Common myeloid progenitor, CD34-positive (primary cell): Measurements from ENCODE around the gene TMEM92.
"Not testable (repeated sequence)": the region's sequence is repeated elsewhere in the genome, so short reads cannot be mapped to it uniquely, and the experiment has no call there.

Source experiments
- CTCF ChIA-PET: fragments of 350-600 bp; sonication (Branson Sonifier 250); formaldehyde crosslinking; loops from one replicate; lab custom pipeline; 2021; ENCODE audit warnings: antibody characterized with exemption; lab: Charles Lee
- POLR2A ChIA-PET: fragments of 350-600 bp; sonication (Branson Sonifier 250); formaldehyde crosslinking; loops from one replicate; lab custom pipeline; 2021; ENCODE audit warnings: antibody characterized with exemption; lab: Charles Lee
- DNase-seq, 3 donors: peaks; one replicate each; pipeline versions ENCODE4 v3.0.0 to v3.0.0-alpha.2; 2013
- H3K27ac ChIP-seq, 2 experiments: 1 replicate in 1 of 2; 2 replicates in 1 of 2; pipeline ENCODE4 v1.7.0; 2013; ENCODE audit warnings: inconsistent platforms in 2 of 2, low read length in 2 of 2, mild to moderate bottlenecking in 2 of 2, low read depth in 1 of 2, moderate library complexity in 1 of 2; ENCODE audit not compliant: severe bottlenecking in 2 of 2, insufficient read depth in 1 of 2, poor library complexity in 1 of 2
- H3K27me3 ChIP-seq, 5 experiments: replicated peaks in 2 of 5; 1 replicate in 3 of 5; 2 replicates in 2 of 5; pipeline versions ENCODE4 v1.6.1 to v1.7.0; 2013; ENCODE audit warnings: low read length in 4 of 5, mild to moderate bottlenecking in 2 of 5, moderate library complexity in 2 of 5, inconsistent platforms in 1 of 5; ENCODE audit not compliant: insufficient read depth in 5 of 5, control insufficient read depth in 4 of 5
- H3K36me3 ChIP-seq, 4 experiments: 1 replicate in 2 of 4; 2 replicates in 2 of 4; pipeline versions ENCODE4 v1.6.1 to v1.7.0; 2013; ENCODE audit warnings: low read length in 3 of 4, control low read depth in 1 of 4, mild to moderate bottlenecking in 1 of 4; ENCODE audit not compliant: control insufficient read depth in 4 of 4, insufficient read depth in 4 of 4
- H3K4me1 ChIP-seq, 4 experiments: 1 replicate in 3 of 4; 2 replicates in 1 of 4; pipeline versions ENCODE4 v1.6.1 to v1.7.1; 2013; ENCODE audit warnings: low read length in 3 of 4, mild to moderate bottlenecking in 3 of 4, control low read depth in 1 of 4, inconsistent platforms in 1 of 4, moderate library complexity in 1 of 4; ENCODE audit not compliant: control insufficient read depth in 4 of 4, insufficient read depth in 4 of 4; ENCODE audit errors: control extremely low read depth in 1 of 4
- H3K4me3 ChIP-seq, 7 experiments: 1 replicate in 4 of 7; 2 replicates in 3 of 7; pipeline versions ENCODE4 v1.5.1 to v1.7.0; 2013; ENCODE audit warnings: mild to moderate bottlenecking in 7 of 7, low read length in 6 of 7, moderate library complexity in 6 of 7, inconsistent platforms in 2 of 7, low read depth in 2 of 7, control low read depth in 1 of 7; ENCODE audit not compliant: insufficient read depth in 4 of 7, control insufficient read depth in 1 of 7; ENCODE audit errors: extremely low read depth in 1 of 7
- H3K9me3 ChIP-seq, 5 experiments: 1 replicate in 4 of 5; 2 replicates in 1 of 5; pipeline versions ENCODE4 v1.6.1 to v1.7.1; 2013; ENCODE audit warnings: low read length in 4 of 5, mild to moderate bottlenecking in 2 of 5, inconsistent platforms in 1 of 5, low read depth in 1 of 5, moderate library complexity in 1 of 5; ENCODE audit not compliant: control insufficient read depth in 4 of 5, insufficient read depth in 2 of 5; ENCODE audit errors: control extremely low read depth in 1 of 5
- WGBS: methylation state at CpG from one replicate; pipeline ENCODE4 v1.1.5; 2013; ENCODE audit not compliant: insufficient coverage; 5-methylcytosine and 5-hydroxymethylcytosine counted together

TMEM92 gene

GRCh38 chr17:50297407-50297865 is 23.2 kb downstream of the TMEM92 start:
- Histone ChIP-seq H3K4me1 (peaks cover 0 to 10% (median under 1%) of the 10 kb centered on the region in 4 experiments), H3K9me3 (no peaks in the 10 kb centered on the region), H3K27me3 (no peaks in the 10 kb centered on the region), H3K36me3 (no peaks in the 10 kb centered on the region), H3K4me3 (no peak overlapping the region), H3K27ac (no peak overlapping the region)
- ChIA-PET POLR2A (no interaction called here), CTCF (interaction anchor here (0.6 to 17.2 kb wide), 31 partner anchors 9 to 430 kb away, joined by 3 to 276 read pairs (median 6); partner anchors contain the start of genes COL1A1 and TMEM92)
- 14% methylated on average over 6 of the region's 7 CpGs for WGBS
- peak; percentile 67 to 81 (median 77) for DNase-seq

DNA sequence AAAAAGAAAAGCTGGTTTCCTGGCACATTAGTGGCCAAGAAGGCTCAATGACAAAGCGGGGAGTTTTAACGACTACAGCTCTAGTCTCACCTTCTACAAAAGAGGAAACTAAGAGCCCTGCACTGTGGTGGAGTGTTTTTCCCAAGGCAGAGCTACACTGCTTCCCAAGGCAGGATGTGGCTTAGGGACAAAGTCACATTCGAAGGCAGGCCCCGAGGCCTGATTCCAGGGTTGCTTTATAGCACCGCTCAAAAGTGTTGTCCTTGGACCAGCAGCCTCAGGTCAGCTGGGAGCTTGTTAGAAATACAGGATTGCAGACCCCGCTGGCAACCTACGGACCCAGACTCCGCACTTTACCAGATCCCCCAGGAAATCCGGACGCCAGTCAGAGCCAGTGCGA is 23.8 kb downstream of the TMEM92 start:
- ChIA-PET POLR2A (interaction anchor here (0.6 to 1.1 kb wide), 2 partner anchors 38 to 148 kb away, joined by 4 read pairs; no protein-coding TSS in a partner anchor), CTCF (interaction anchor here (0.6 to 17.2 kb wide), 29 partner anchors 8 to 431 kb away, joined by 3 to 276 read pairs (median 6); partner anchors contain the start of genes COL1A1 and TMEM92)
- H3K27ac ChIP-seq: no peak overlapping the region
- H3K9me3 ChIP-seq: no peaks in the 10 kb centered on the region
- DNase-seq: no peak
- no peak overlapping the region for H3K4me3 ChIP-seq
- H3K36me3 ChIP-seq: no peaks in the 10 kb centered on the region
- WGBS: 70% methylated on average over 7 of the region's 11 CpGs
- H3K4me1 ChIP-seq: peaks cover 0 to 10% (median 0%) of the 10 kb centered on the region in 4 experiments
- no peaks in the 10 kb centered on the region for H3K27me3 ChIP-seq

- CTCF ChIA-PET: interaction anchor here (0.8 to 17.2 kb wide), 4 partner anchors 95 to 183 kb away, joined by 3 to 276 read pairs (median 3); partner anchors contain the start of gene COL1A1
- H3K36me3 ChIP-seq: no peaks in the 10 kb centered on the region
- POLR2A ChIA-PET: no interaction called here
- no peak overlapping the region for H3K4me3 ChIP-seq
- H3K4me1 ChIP-seq: peaks cover 0 to 10% (median 0%) of the 10 kb centered on the region in 4 experiments
- H3K9me3 ChIP-seq: no peaks in the 10 kb centered on the region
- no peaks in the 10 kb centered on the region for H3K27me3 ChIP-seq
- DNase-seq: no peak
- no peak overlapping the region for H3K27ac ChIP-seq
- WGBS: 100% methylated on average over 2 of the region's 3 CpGs
Observed at GRCh38 chr17:50299776-50300175, 25.5 kb downstream of the TMEM92 start.

- H3K9me3 ChIP-seq, H3K27me3 ChIP-seq, H3K4me3 ChIP-seq, H3K27ac ChIP-seq, H3K36me3 ChIP-seq, DNase-seq: not testable (repeated sequence)
- ChIA-PET CTCF (interaction anchor here (0.8 to 17.2 kb wide), 3 partner anchors 96 to 184 kb away, joined by 3 to 276 read pairs (median 4); partner anchors contain the start of gene COL1A1), POLR2A (interaction anchor here (0.6 kb wide), 1 partner anchor 202 kb away, joined by 4 read pairs; no protein-coding TSS in a partner anchor)
- WGBS: no CpG with 5 or more reads among the region's 1 CpG
- H3K4me1 ChIP-seq: peaks cover 0 to 10% (median 0%) of the 10 kb centered on the region in 4 experiments
Observed at GRCh38 chr17:50300824-50301223, 26.6 kb downstream of the TMEM92 start.

DNA sequence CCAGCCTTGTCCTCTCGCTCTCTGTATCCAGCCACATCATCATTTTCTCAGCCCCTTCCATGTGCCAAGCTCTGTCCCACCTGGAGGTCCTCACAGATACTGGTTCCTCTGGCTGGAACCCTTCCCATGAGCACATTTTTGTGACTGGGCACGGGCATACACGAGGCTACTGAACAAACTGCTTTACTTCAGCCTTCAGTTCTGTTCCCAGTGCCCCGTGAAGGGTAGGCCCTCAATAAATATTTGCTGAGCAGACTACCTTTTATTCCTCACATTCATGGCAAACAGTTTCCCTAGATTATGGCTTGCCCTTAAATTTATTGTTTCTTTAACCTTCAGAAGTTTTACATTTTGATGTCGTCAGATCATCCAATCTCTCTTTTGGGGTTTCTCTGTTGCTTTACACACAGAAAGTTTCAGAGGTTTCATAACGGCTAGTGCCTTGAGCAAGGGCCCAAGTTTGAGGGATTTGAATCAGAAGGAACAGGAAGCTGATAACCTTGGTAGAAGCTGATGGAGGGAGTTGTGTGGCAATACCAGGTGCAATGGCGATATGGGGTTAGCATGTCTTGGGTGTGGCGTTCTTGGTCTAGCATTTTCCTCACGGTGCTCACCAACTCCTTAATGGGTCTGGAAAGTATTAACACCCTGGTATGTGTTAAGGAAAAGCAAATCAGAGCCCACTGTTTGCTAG is 27.8 kb downstream of the TMEM92 start:
- ChIA-PET CTCF (interaction anchor here (1.0 to 17.2 kb wide), 5 partner anchors 9 to 132 kb away, joined by 3 to 276 read pairs (median 4); partner anchors contain the start of gene COL1A1), POLR2A (no interaction called here)
- Histone ChIP-seq H3K27ac (no peak overlapping the region), H3K27me3 (no peaks in the 10 kb centered on the region), H3K9me3 (no peaks in the 10 kb centered on the region), H3K36me3 (no peaks in the 10 kb centered on the region), H3K4me3 (no peak overlapping the region), H3K4me1 (peaks cover 0 to 10% (median 0%) of the 10 kb centered on the region in 4 experiments)
- 95% methylated on average over 8 of the region's 9 CpGs for WGBS
- DNase-seq: peak in 1 of 3 donors; percentile 13

DNA sequence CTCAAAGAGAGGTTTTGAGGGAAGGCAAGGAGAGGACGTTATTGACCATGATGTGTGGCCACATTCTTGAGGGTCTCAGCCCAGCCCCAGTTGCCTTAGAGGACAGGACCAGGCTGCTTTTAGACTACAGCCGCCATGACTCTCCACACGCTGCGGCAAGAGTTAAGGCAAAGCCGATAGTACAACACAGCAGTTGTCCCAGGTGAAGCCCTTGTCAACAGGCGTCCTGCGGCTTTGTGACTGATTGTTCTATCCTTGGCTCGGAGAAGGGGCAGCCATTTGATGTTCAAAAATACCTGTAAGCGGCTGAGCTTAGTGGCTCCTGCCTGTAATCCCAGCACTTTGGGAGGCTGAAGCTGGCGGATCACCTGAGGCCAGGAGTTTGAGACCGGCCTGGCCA is 28.8 kb downstream of the TMEM92 start:
- Histone ChIP-seq H3K9me3 (no peaks in the 10 kb centered on the region), H3K36me3 (no peaks in the 10 kb centered on the region), H3K4me1 (peaks cover 0 to 3% (median 0%) of the 10 kb centered on the region in 4 experiments), H3K4me3 (no peak overlapping the region), H3K27ac (no peak overlapping the region), H3K27me3 (no peaks in the 10 kb centered on the region)
- DNase-seq: no peak
- CTCF ChIA-PET: interaction anchor here (1.7 to 17.2 kb wide), 3 partner anchors 10 to 133 kb away, joined by 4 to 276 read pairs (median 5); partner anchors contain the start of gene COL1A1
- POLR2A ChIA-PET: no interaction called here
- WGBS: 98% methylated on average over 11 of the region's 11 CpGs

DNA sequence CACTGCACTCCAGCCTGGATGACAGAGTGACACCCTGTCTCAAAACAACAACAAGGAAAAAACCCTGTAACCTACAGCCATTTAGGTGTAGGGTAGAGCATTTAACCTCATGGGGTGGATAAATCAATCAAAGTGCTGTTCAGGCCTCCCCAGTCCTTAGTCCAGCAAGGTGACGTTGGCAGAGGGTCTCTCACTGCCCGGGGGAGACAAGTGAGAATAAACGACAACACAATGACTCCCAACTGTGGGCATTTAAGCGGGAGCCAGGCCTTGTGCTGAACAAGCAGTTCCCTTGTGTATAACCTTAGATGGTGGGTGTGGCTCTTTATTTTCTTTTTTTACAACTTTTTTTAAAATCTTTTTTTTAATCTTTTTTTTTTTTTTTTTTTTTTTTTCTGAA is 29.3 kb downstream of the TMEM92 start:
- Histone ChIP-seq H3K27ac (no peak overlapping the region), H3K27me3 (no peaks in the 10 kb centered on the region), H3K36me3 (no peaks in the 10 kb centered on the region), H3K9me3 (no peaks in the 10 kb centered on the region), H3K4me1 (no peaks in the 10 kb centered on the region), H3K4me3 (no peak overlapping the region)
- ChIA-PET POLR2A (no interaction called here), CTCF (interaction anchor here (1.7 to 17.2 kb wide), 3 partner anchors 10 to 134 kb away, joined by 4 to 276 read pairs (median 5); partner anchors contain the start of gene COL1A1)
- 100% methylated on average over 2 of the region's 4 CpGs for WGBS
- no peak for DNase-seq
